Psoas muscle (tissue), 8 donors: ENCODE data around the gene BORCS8. TPM values are rescaled to one million over a fixed set of nuclear protein-coding genes. Genes with fewer than 3 reads are reported as not detected.

Experiments used
- ATAC-seq, 4 donors: fragments of 200-7000 bp; cut with Tn5 transposase; one replicate each; pipeline ENCODE4 v1.9.1; 2020; ENCODE audit warnings: moderate library complexity in 3 of 4, mild to moderate bottlenecking in 2 of 4
- DNase-seq, 2 donors: peaks; one replicate each; pipeline ENCODE4 v3.0.0-alpha.2; 2020
- H3K27ac ChIP-seq: fragments of 200-600 bp; one replicate; pipeline ENCODE4 v1.8.0; 2022
- H3K27me3 ChIP-seq, 3 donors: fragments of 200-600 bp in 1 of 3; one replicate each; pipeline versions ENCODE4 v1.6.1 to v1.8.0; 2013 to 2022; ENCODE audit warnings: low read length in 2 of 3, mild to moderate bottlenecking in 2 of 3, moderate library complexity in 1 of 3; ENCODE audit not compliant: insufficient read depth in 3 of 3
- H3K36me3 ChIP-seq, 2 donors: fragments of 200-600 bp in 1 of 2; one replicate each; pipeline versions ENCODE4 v1.6.1 to v1.8.0; 2013 to 2022; ENCODE audit warnings: low read depth in 1 of 2, mild to moderate bottlenecking in 1 of 2, moderate library complexity in 1 of 2; ENCODE audit not compliant: insufficient read depth in 1 of 2
- H3K4me1 ChIP-seq: fragments of 200-600 bp; one replicate; pipeline ENCODE4 v1.8.0; 2022
- H3K4me3 ChIP-seq: fragments of 200-600 bp; one replicate; pipeline ENCODE4 v1.8.0; 2022; ENCODE audit warnings: mild to moderate bottlenecking
- H3K9me3 ChIP-seq: fragments of 200-600 bp; one replicate; pipeline ENCODE4 v1.8.0; 2022
- CTCF ChIP-seq: fragments of 200-600 bp; IDR thresholded peaks from one replicate; pipeline ENCODE4 v1.8.0; 2022; ENCODE audit warnings: antibody characterized with exemption
- WGBS, 3 donors: extraction: QIAGEN DNeasy Blood & Tissue Kit; methylation state at CpG; one replicate each; pipeline versions ENCODE4 v1.1.6 to v1.1.7; 2013; 5-methylcytosine and 5-hydroxymethylcytosine counted together
- intact Hi-C, 2 donors: fragments of 100-400 bp; cut with DNase I; formaldehyde crosslinking; loops; one replicate each; pipeline versions ENCODE4 v1.11.0 to v1.14.2; 2022
- polyA plus RNA-seq, 3 donors: library from polyadenylated mRNA; stranded (reverse); fragments of 200-250 nt; gene quantifications; one replicate each; pipeline ENCODE4 v1.2.3, GENCODE V29; 2013
- total RNA-seq, 4 donors: library from RNA; stranded (reverse); fragmentation: NEBNext Ultra II Directional in 2 of 4; extraction: Animal tissue kit (Norgen Biotek cat#: 25700) in 2 of 4; gene quantifications; one replicate each; pipeline versions ENCODE4 v1.2.1 to v1.2.4, GENCODE V29; 2021 to 2023
- donor health status: healthy with polysubstance abuse.
- donor health status: DM: no; HTN: no; CAD: no; lungs with moderate emphysema.
- donor health status: Bipolar disorder and iron deficiency.
- donor health status: healthy.
- donor health status: DM: yes; HTN: yes; CAD: no.
- donor health status: DM: no; HTN: no; CAD: no.
- donor health status: DM: no; HTN: no; CAD: no.
- donor health status: DM: yes; HTN: yes; CAD: no.

BORCS8 gene
- total and polyA plus RNA-seq, 7 donors = 16.0 to 46.1 (median 25.2) TPM

GRCh38 chr19:19227217-19227616, 35.3 kb upstream of the BORCS8 start:
- intact Hi-C loops = no loop called here
- TF ChIP-seq CTCF = no peak
- no peak for ATAC-seq
- no peaks in the 10 kb centered on the region for H3K4me1 ChIP-seq
- no peak overlapping the region for H3K27ac ChIP-seq
- no peak for DNase-seq
- no peaks in the 10 kb centered on the region for H3K36me3 ChIP-seq
- no peaks in the 10 kb centered on the region for H3K9me3 ChIP-seq
- 80 to 88% (median 81%) methylated on average over 3 to 4 of the region's 4 CpGs for WGBS, 3 donors
- peaks cover 0 to 56% (median 21%) of the 10 kb centered on the region in 3 donors for H3K27me3 ChIP-seq
- H3K4me3 ChIP-seq = no peak overlapping the region

- TF ChIP-seq CTCF = no peak
- 41 to 45% (median 42%) methylated on average over 10 of the region's 10 CpGs for WGBS, 3 donors
- no peaks in the 10 kb centered on the region for H3K4me1 ChIP-seq
- ATAC-seq = no peak
- no peaks in the 10 kb centered on the region for H3K36me3 ChIP-seq
- DNase-seq = no peak
- no peak overlapping the region for H3K27ac ChIP-seq
- peaks cover 0 to 52% (median 21%) of the 10 kb centered on the region in 3 donors for H3K27me3 ChIP-seq
- H3K9me3 ChIP-seq = no peaks in the 10 kb centered on the region
- intact Hi-C loops = no loop called here
- no peak overlapping the region for H3K4me3 ChIP-seq
Observed at GRCh38 chr19:19226663-19227062, 34.7 kb upstream of the BORCS8 start.

GRCh38 chr19:19226204-19226603, 34.3 kb upstream of the BORCS8 start:
- Histone ChIP-seq H3K4me3 (no peak overlapping the region), H3K27me3 (peaks cover 0 to 52% (median 21%) of the 10 kb centered on the region in 3 donors), H3K36me3 (no peaks in the 10 kb centered on the region), H3K9me3 (no peaks in the 10 kb centered on the region), H3K27ac (no peak overlapping the region), H3K4me1 (no peaks in the 10 kb centered on the region)
- TF ChIP-seq CTCF = no peak
- ATAC-seq = no peak
- DNase-seq = no peak
- WGBS, 3 donors = 65 to 75% (median 68%) methylated on average over 5 of the region's 5 CpGs
- intact Hi-C loops = no loop called here

GRCh38 chr19:19224852-19225494, 33.0 kb upstream of the BORCS8 start:
- DNase-seq = peak; percentile 60 to 67
- Histone ChIP-seq H3K9me3 (no peaks in the 10 kb centered on the region), H3K36me3 (no peaks in the 10 kb centered on the region), H3K4me1 (no peaks in the 10 kb centered on the region), H3K27ac (no peak overlapping the region), H3K4me3 (peak overlapping the region; percentile 52), H3K27me3 (peaks cover 0 to 48% (median 21%) of the 10 kb centered on the region in 3 donors)
- 1% methylated on average over 37 to 59 of the region's 59 CpGs for WGBS, 3 donors
- ATAC-seq = peak; percentile 47 to 63 (median 58)
- TF ChIP-seq CTCF = peak; percentile 49
- intact Hi-C loops = no loop called here
